ENCODE data around the gene ZFYVE28. TPM values are rescaled to one million over a fixed set of nuclear protein-coding genes. Genes with fewer than 3 reads are reported as not detected.
"Not testable (repeated sequence)": the region's sequence is repeated elsewhere in the genome, so short reads cannot be mapped to it uniquely, and the experiment has no call there.

The ZFYVE28 gene
- total RNA-seq, 1 donor from 2014 or later = 3.6 TPM

DNA sequence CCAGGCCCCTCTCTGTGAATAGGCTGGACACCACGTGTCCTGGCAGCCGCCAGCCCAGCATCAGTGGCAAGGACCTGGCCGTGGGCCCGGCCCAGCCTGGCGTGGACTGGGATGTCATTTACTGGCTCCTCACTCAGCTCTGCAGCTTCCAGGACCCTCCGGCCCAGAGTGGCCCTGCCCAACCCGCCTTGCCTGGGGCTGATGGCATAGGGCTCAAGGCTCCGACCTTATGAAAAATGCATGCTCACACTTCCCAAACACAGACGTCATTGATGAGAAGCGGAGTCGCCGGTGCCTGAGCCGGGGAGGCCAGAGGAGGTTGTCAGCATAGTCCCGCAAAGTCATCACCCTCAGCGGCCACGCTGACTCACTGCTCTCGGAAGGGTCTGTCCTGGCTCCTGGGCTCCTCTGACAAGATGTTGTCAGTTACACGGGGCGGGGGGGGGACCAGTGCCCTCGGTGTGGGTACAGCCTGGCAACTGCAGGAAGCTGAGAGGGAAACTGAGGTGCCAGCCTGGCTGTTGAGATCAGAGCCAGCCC lies 14.6 kb upstream of the ZFYVE28 start:
- no peaks in the 10 kb centered on the region for H3K9me3 Mint-ChIP-seq
- H3K36me3 Mint-ChIP-seq = no peaks in the 10 kb centered on the region
- DNase-seq (ENCODE audit: extremely low spot score, unreplicated experiment) = peak; percentile 64
- peaks cover 6% of the 10 kb centered on the region for H3K4me1 Mint-ChIP-seq (ENCODE audit: unreplicated experiment)
- H3K27me3 Mint-ChIP-seq = peaks cover 7% of the 10 kb centered on the region
- TF ChIP-seq, protein P1, sequence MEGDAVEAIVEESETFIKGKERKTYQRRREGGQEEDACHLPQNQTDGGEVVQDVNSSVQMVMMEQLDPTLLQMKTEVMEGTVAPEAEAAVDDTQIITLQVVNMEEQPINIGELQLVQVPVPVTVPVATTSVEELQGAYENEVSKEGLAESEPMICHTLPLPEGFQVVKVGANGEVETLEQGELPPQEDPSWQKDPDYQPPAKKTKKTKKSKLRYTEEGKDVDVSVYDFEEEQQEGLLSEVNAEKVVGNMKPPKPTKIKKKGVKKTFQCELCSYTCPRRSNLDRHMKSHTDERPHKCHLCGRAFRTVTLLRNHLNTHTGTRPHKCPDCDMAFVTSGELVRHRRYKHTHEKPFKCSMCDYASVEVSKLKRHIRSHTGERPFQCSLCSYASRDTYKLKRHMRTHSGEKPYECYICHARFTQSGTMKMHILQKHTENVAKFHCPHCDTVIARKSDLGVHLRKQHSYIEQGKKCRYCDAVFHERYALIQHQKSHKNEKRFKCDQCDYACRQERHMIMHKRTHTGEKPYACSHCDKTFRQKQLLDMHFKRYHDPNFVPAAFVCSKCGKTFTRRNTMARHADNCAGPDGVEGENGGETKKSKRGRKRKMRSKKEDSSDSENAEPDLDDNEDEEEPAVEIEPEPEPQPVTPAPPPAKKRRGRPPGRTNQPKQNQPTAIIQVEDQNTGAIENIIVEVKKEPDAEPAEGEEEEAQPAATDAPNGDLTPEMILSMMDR (conservative IDR thresholded peaks at IDR 0.05) = no peak
- H3K27ac Mint-ChIP-seq = no peak overlapping the region
- no peak overlapping the region for H3K4me3 Mint-ChIP-seq

DNA sequence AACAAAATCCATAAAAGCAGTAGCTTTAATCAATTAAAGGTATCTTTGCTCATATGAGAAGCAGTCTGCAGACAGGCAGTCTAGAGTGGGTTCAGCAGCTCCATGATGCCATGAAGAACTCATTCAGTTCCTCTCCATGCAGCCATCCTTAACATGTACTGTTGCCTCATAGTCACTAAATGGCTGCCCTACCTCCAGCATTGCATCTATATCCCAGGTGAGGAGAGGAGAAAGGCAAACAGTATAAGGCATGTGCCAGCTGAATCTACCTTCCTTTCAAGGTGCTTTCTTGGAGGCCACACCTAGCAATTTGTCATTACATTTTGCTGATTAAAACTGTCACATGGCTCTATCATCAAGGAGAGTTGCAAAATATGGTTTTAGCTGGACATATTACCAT lies 13.6 kb upstream of the ZFYVE28 start:
- Mint-ChIP-seq H3K27ac (no peak overlapping the region), H3K9me3 (no peaks in the 10 kb centered on the region), H3K4me1 (ENCODE audit: unreplicated experiment) (peaks cover 6% of the 10 kb centered on the region), H3K4me3 (no peak overlapping the region), H3K36me3 (no peaks in the 10 kb centered on the region), H3K27me3 (peaks cover 7% of the 10 kb centered on the region)
- TF ChIP-seq, protein P1 (conservative IDR thresholded peaks at IDR 0.05) = no peak
- no peak for DNase-seq (ENCODE audit: extremely low spot score, unreplicated experiment)

DNA sequence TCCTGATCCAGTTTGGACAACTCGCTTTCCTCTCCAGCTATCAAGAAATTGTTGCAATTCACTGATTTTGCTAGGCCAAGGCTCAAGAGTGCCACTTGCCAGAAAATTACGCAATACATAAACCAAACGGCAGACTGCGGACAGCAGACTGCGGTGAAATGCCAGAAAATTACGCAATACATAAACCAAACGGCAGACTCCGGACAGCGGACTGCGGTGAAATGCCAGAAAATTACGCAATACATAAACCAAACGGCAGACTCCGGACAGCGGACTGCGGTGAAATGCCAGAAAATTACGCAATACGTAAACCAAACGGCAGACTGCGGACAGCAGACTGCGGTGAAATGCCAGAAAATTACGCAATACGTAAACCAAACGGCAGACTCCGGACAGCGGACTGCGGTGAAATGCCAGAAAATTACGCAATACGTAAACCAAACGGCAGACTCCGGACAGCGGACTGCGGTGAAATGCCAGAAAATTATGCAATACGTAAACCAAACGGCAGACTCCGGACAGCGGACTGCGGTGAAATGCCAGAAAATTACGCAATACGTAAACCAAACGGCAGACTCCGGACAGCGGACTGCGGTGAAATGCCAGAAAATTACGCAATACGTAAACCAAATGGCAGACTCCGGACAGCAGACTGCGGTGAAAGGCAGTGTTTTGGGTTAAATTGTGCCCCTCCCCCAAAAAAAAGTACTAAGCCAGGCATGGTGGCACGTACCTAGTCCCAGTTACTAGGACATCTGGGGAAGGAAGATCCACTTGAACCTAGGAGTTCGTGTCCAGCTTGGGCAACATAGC lies 11.7 kb upstream of the ZFYVE28 start:
- DNase-seq (ENCODE audit: extremely low spot score, unreplicated experiment); H3K27me3 Mint-ChIP-seq; H3K4me3 Mint-ChIP-seq; H3K4me1 Mint-ChIP-seq (ENCODE audit: unreplicated experiment); H3K27ac Mint-ChIP-seq; H3K36me3 Mint-ChIP-seq; H3K9me3 Mint-ChIP-seq: not testable (repeated sequence)

DNA sequence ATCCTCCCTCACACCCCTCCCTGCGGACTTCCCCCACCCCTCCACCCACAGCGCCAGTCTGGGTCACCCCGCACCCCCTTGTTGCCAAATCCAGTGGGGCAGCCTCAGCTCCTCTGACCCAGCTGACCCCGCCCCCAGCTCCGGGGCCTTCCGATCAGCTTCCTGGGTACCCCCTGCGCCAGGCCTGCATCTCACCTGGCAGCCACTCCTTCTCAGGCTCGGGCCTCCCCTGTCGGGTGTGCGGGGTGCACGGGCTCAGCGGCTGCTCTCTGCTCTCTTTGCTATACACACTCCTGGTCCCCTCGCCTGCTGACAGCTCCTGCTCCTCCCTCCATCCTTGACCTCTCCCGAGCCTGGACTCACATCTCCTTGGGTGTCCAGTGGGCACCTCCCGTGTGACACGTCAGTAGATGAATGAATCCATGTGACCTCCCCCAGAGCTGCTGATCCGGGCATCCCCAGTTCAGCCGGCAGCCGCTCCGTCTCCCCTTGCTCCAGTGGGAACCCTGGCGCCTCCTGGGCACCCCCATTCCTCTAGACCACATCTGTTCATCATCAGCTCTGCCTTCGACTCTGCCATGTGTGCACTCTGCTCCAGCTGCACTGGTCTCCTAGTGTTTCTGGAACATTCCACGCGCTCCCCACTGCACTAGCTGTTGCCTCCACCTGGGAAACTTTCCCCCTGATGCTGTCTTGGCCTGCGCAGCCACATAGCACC lies 10.2 kb upstream of the ZFYVE28 start:
- H3K27me3 Mint-ChIP-seq = peaks cover 6% of the 10 kb centered on the region
- no peaks in the 10 kb centered on the region for H3K36me3 Mint-ChIP-seq
- no peak overlapping the region for H3K4me3 Mint-ChIP-seq
- DNase-seq (ENCODE audit: extremely low spot score, unreplicated experiment) = peak; percentile 62
- no peak overlapping the region for H3K27ac Mint-ChIP-seq
- no peaks in the 10 kb centered on the region for H3K9me3 Mint-ChIP-seq
- H3K4me1 Mint-ChIP-seq (ENCODE audit: unreplicated experiment) = peaks cover 6% of the 10 kb centered on the region
- TF ChIP-seq, protein P1 (conservative IDR thresholded peaks at IDR 0.05) = no peak

DNA sequence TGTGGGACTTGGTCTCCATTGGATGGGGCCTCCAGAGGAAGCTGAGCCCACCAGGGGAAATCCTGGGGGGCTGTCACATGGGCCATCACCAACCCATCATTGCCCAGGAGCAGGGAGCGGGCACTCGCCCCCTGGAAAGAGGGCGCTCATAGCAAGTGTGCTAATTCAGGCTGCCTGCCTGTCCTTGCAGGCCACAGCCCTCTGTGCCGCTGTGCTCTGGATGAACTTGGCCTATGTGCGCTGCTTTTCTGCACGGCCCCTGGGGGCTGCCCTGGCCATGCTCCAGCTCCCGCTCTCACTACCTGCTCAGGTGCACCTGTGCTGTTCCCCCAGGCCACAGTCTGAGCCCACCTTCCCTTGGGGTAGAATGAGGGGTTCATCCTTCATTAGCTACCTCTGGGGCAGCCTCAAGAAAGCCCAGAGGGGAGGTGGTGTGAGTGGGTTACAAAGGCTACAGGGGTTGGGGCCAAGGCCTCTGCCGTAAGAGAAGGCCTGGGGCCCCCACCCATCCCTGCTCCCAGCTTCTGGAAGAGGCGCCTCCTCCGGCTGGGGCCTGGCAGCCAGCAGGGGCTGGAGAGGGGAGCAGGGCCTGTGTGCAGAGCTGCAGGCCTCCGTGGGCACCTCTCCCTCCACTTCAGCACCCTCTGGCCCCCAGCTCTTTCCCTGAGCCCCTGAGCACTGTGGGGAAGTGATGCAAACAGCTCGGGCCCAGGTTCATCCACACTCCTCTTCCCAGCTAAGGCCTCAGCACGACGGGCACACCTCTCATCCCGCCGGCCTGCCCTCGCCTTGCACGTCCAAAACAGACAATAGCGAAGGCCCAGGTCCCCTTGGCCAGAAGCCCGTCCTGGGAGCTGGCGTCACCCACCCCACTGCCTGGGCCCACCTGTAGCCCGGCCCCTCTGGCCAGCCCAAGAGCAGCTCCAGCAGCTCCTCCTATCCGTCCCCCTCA lies 9.2 kb upstream of the ZFYVE28 start:
- Mint-ChIP-seq H3K36me3 (no peaks in the 10 kb centered on the region), H3K27me3 (peaks cover 7% of the 10 kb centered on the region), H3K9me3 (no peaks in the 10 kb centered on the region), H3K4me3 (no peak overlapping the region), H3K27ac (no peak overlapping the region), H3K4me1 (ENCODE audit: unreplicated experiment) (peaks cover 6% of the 10 kb centered on the region)
- TF ChIP-seq, protein P1 (conservative IDR thresholded peaks at IDR 0.05) = no peak
- peak; percentile 64 for DNase-seq (ENCODE audit: extremely low spot score, unreplicated experiment)
